Keratinocyte (primary cell): ENCODE measurements around the gene ALDH7A1.

ENCODE experiments used
- CTCF ChIP-seq, 3 experiments: IDR thresholded peaks in 1 of 3; conservative IDR thresholded peaks in 1 of 3; optimal IDR thresholded peaks in 1 of 3; 2 replicates in 2 of 3; 3 replicates in 1 of 3; pipeline versions ENCODE3 to v1.5.1; 2011; ENCODE audit warnings: low read length in 3 of 3, mild to moderate bottlenecking in 3 of 3, moderate library complexity in 2 of 3, control low read depth in 1 of 3, inconsistent platforms in 1 of 3; ENCODE audit not compliant: insufficient read depth in 2 of 3; ENCODE audit errors: extremely low read depth in 1 of 3
- EZH2 ChIP-seq: IDR thresholded peaks from one replicate; pipeline ENCODE4 v1.6.1; 2012; ENCODE audit warnings: inconsistent platforms, mild to moderate bottlenecking, low read length, moderate library complexity

- TF ChIP-seq CTCF (optimal IDR thresholded peaks at IDR 0.05 in 1 of 3, IDR thresholded peaks at IDR 0.05 in 1 of 3, conservative IDR thresholded peaks at IDR 0.05 in 1 of 3; ENCODE audit: extremely low read depth in 1 of 3, insufficient read depth in 2 of 3, low read length in 3 of 3) (no peak), EZH2 (no peak)
Observed at GRCh38 chr5:126512451-126512850, 82.6 kb downstream of the ALDH7A1 start.
